K562 (cell line): ENCODE data around the gene PGM2. TPM values are rescaled to one million over a fixed set of nuclear protein-coding genes. Genes with fewer than 3 reads are reported as not detected.

Experiments
- CBFA2T2 ChIP-seq: fragments of 450-650 bp; conservative IDR thresholded peaks from 2 replicates; pipeline ENCODE4 v1.6.1; 2017; ENCODE audit warnings: mild to moderate bottlenecking
- SMAD3 ChIP-seq: fragments of 450-650 bp; formaldehyde crosslinking; conservative IDR thresholded peaks from 2 replicates; pipeline ENCODE4 v1.4.0; 2020; ENCODE audit warnings: mild to moderate bottlenecking
- TBL1XR1 ChIP-seq, 2 experiments: IDR thresholded peaks; 2 replicates each; pipeline ENCODE4 v1.6.1; 2012; ENCODE audit warnings: improper control_type of control experiment in 2 of 2, low read length in 2 of 2, mild to moderate bottlenecking in 1 of 2
- TEAD4 ChIP-seq, 2 experiments: sonication (generic) in 1 of 2; formaldehyde crosslinking in 1 of 2; IDR thresholded peaks; 2 replicates each; pipeline versions ENCODE4 v1.6.1 to v1.8.0; 2012 to 2022; ENCODE audit warnings: borderline replicate concordance in 1 of 2, inconsistent platforms in 1 of 2, low read length in 1 of 2, mild to moderate bottlenecking in 1 of 2, missing genetic modification reagents in 1 of 2
- ZNF224 ChIP-seq: sonication (generic); formaldehyde crosslinking; IDR thresholded peaks from 2 replicates; pipeline ENCODE4 v1.8.0; 2022; ENCODE audit warnings: mild to moderate bottlenecking, missing genetic modification reagents
- ZNF57 ChIP-seq: fragments of 450-650 bp; formaldehyde crosslinking; IDR thresholded peaks from 2 replicates; pipeline ENCODE4 v1.4.0; 2020; ENCODE audit warnings: mild to moderate bottlenecking, moderate library complexity
- polyA plus RNA-seq, 8 experiments: library from polyadenylated mRNA; depleted of rRNA in 4 of 8; stranded (reverse) in 5 of 8; unstranded in 3 of 8; fragments of >200 nt; fragmentation: Nextera tagmentation in 2 of 8; fragmentation: Illumina TruSeq in 1 of 8; extraction: Ambion mirVana in 2 of 8; extraction: Trizol in 1 of 8; gene quantifications; 2 replicates each; pipeline versions ENCODE4 v1.2.1 to v1.2.3, GENCODE V29; 2011 to 2014; ENCODE audit warnings: inconsistent platforms in 1 of 8, missing spikeins in 1 of 8
- total RNA-seq, 7 experiments: library from RNA; depleted of rRNA in 6 of 7; stranded (reverse); fragments of >200 nt in 6 of 7; fragmentation: Illumina TruSeq in 2 of 7; extraction: Trizol in 2 of 7; gene quantifications; 2 replicates each; pipeline versions ENCODE4 v1.2.1 to v1.2.3, GENCODE V29; 2011 to 2021; ENCODE audit warnings: low replicate concordance in 1 of 7
- TF ChIP-seq, protein P1 (sequence below): fragments of 450-650 bp; formaldehyde crosslinking; IDR thresholded peaks from 2 replicates; pipeline ENCODE4 v1.4.0; 2020; ENCODE audit warnings: mild to moderate bottlenecking, moderate library complexity
- TF ChIP-seq, protein P2 (sequence below), 2 experiments: fragments of 450-650 bp; IDR thresholded peaks; 2 replicates each; pipeline ENCODE4 v1.6.1; 2016
- TF ChIP-seq, protein P3 (sequence below): sonication (generic); formaldehyde crosslinking; IDR thresholded peaks from 2 replicates; pipeline ENCODE4 v1.8.1; 2023; ENCODE audit warnings: mild to moderate bottlenecking, missing genetic modification reagents
- TF ChIP-seq, protein P4 (sequence below), 2 experiments: fragments of 450-650 bp; formaldehyde crosslinking in 1 of 2; IDR thresholded peaks; 2 replicates each; pipeline versions ENCODE4 v1.4.0 to v1.6.1; 2014 to 2020; ENCODE audit warnings: mild to moderate bottlenecking in 2 of 2, borderline replicate concordance in 1 of 2, low read depth in 1 of 2
- TF ChIP-seq, protein P5 (sequence below): fragments of 450-650 bp; IDR thresholded peaks from 2 replicates; pipeline ENCODE4 v1.6.1; 2016; ENCODE audit warnings: antibody characterized with exemption

PGM2 gene
- total and polyA plus RNA-seq, 9 of the 15 experiments (the other 6 are each of a cell fraction or from before 2014, with no cell fraction given): 15.2 to 77.3 (median 51.4) TPM

DNA sequence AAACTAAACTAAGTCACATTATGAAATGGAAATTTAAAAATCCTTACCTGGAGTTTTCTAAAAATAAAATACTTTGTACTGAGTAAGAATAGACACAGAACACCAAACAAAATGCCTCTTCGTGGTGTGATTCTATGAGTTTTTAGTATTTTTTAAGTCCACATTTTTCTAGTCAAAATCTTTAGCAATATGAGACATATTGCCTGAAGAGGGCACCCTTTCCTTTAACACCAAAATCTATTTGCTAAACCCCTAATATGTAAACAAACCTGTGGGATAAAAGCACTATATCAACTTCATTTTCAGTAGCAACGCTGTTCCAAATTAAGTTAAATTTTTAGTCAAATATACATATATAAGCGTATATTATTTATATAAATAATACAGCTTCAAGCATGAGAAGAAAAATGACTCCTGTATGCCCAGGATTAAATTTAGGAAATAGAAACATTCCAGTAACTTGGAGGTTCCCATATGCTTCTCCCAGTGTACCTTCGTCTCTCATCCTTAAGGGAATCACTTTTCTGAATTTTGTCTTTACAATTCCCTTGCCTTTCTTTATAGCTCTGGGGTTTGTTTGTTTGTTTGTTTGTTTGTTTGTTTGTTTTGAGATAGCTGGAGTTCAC is 23.0 kb upstream of the PGM2 start (continued):
- TF ChIP-seq, protein P1, sequence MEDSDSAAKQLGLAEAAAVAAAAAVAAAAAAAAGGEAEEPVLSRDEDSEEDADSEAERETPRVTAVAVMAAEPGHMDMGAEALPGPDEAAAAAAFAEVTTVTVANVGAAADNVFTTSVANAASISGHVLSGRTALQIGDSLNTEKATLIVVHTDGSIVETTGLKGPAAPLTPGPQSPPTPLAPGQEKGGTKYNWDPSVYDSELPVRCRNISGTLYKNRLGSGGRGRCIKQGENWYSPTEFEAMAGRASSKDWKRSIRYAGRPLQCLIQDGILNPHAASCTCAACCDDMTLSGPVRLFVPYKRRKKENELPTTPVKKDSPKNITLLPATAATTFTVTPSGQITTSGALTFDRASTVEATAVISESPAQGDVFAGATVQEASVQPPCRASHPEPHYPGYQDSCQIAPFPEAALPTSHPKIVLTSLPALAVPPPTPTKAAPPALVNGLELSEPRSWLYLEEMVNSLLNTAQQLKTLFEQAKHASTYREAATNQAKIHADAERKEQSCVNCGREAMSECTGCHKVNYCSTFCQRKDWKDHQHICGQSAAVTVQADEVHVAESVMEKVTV: peak; percentile 41; the same call in 1 of the 2 replicates
- no peak for TF ChIP-seq ZNF224
- TF ChIP-seq TBL1XR1 (IDR thresholded peaks at IDR 0.05; ENCODE audit: low read length in 2 of 2): no peak
- TF ChIP-seq, protein P2, sequence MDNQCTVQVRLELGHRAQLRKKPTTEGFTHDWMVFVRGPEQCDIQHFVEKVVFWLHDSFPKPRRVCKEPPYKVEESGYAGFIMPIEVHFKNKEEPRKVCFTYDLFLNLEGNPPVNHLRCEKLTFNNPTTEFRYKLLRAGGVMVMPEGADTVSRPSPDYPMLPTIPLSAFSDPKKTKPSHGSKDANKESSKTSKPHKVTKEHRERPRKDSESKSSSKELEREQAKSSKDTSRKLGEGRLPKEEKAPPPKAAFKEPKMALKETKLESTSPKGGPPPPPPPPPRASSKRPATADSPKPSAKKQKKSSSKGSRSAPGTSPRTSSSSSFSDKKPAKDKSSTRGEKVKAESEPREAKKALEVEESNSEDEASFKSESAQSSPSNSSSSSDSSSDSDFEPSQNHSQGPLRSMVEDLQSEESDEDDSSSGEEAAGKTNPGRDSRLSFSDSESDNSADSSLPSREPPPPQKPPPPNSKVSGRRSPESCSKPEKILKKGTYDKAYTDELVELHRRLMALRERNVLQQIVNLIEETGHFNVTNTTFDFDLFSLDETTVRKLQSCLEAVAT (IDR thresholded peaks at IDR 0.05): no peak
- TF ChIP-seq CBFA2T2: no peak
- TF ChIP-seq SMAD3 (CRISPR knock-in tag): no peak
- TF ChIP-seq, protein P3, sequence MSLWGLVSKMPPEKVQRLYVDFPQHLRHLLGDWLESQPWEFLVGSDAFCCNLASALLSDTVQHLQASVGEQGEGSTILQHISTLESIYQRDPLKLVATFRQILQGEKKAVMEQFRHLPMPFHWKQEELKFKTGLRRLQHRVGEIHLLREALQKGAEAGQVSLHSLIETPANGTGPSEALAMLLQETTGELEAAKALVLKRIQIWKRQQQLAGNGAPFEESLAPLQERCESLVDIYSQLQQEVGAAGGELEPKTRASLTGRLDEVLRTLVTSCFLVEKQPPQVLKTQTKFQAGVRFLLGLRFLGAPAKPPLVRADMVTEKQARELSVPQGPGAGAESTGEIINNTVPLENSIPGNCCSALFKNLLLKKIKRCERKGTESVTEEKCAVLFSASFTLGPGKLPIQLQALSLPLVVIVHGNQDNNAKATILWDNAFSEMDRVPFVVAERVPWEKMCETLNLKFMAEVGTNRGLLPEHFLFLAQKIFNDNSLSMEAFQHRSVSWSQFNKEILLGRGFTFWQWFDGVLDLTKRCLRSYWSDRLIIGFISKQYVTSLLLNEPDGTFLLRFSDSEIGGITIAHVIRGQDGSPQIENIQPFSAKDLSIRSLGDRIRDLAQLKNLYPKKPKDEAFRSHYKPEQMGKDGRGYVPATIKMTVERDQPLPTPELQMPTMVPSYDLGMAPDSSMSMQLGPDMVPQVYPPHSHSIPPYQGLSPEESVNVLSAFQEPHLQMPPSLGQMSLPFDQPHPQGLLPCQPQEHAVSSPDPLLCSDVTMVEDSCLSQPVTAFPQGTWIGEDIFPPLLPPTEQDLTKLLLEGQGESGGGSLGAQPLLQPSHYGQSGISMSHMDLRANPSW: no peak
- TF ChIP-seq TEAD4 (IDR thresholded peaks at IDR 0.05; ENCODE audit: low read length): no peak
- no peak for TF ChIP-seq TEAD4 (CRISPR knock-in tag; IDR thresholded peaks at IDR 0.05; ENCODE audit: borderline replicate concordance)
- TF ChIP-seq, protein P4, sequence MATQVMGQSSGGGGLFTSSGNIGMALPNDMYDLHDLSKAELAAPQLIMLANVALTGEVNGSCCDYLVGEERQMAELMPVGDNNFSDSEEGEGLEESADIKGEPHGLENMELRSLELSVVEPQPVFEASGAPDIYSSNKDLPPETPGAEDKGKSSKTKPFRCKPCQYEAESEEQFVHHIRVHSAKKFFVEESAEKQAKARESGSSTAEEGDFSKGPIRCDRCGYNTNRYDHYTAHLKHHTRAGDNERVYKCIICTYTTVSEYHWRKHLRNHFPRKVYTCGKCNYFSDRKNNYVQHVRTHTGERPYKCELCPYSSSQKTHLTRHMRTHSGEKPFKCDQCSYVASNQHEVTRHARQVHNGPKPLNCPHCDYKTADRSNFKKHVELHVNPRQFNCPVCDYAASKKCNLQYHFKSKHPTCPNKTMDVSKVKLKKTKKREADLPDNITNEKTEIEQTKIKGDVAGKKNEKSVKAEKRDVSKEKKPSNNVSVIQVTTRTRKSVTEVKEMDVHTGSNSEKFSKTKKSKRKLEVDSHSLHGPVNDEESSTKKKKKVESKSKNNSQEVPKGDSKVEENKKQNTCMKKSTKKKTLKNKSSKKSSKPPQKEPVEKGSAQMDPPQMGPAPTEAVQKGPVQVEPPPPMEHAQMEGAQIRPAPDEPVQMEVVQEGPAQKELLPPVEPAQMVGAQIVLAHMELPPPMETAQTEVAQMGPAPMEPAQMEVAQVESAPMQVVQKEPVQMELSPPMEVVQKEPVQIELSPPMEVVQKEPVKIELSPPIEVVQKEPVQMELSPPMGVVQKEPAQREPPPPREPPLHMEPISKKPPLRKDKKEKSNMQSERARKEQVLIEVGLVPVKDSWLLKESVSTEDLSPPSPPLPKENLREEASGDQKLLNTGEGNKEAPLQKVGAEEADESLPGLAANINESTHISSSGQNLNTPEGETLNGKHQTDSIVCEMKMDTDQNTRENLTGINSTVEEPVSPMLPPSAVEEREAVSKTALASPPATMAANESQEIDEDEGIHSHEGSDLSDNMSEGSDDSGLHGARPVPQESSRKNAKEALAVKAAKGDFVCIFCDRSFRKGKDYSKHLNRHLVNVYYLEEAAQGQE (IDR thresholded peaks at IDR 0.05; ENCODE audit: borderline replicate concordance): peak; percentile 51; the same call in 1 of the 2 replicates
- TF ChIP-seq, protein P4 (CRISPR knock-in tag; IDR thresholded peaks at IDR 0.05; ENCODE audit: low read depth): no peak
- TF ChIP-seq, protein P5, sequence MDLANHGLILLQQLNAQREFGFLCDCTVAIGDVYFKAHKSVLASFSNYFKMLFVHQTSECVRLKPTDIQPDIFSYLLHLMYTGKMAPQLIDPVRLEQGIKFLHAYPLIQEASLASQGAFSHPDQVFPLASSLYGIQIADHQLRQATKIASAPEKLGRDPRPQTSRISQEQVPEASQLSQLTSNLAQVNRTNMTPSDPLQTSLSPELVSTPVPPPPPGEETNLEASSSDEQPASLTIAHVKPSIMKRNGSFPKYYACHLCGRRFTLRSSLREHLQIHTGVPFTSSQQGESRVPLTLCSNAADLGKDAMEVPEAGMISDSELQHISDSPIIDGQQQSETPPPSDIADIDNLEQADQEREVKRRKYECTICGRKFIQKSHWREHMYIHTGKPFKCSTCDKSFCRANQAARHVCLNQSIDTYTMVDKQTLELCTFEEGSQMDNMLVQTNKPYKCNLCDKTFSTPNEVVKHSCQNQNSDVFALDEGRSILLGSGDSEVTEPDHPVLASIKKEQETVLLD: no peak
- no peak for TF ChIP-seq ZNF57
